Progenitor cell of endocrine pancreas (in vitro differentiated cells): ENCODE data around the gene VPS45. TPM values are rescaled to one million over a fixed set of nuclear protein-coding genes. Genes with fewer than 3 reads are reported as not detected.

ENCODE experiments used
- DNase-seq: peaks from one replicate; pipeline ENCODE4 v3.0.0; 2021; ENCODE audit warnings: low spot score; ENCODE audit not compliant: unreplicated experiment
- H3K27ac Mint-ChIP-seq: 2 replicates; pipeline ENCODE4 v1.8.0; 2021; ENCODE audit warnings: mild to moderate bottlenecking, moderate library complexity, mixed read lengths
- H3K27me3 Mint-ChIP-seq: 2 replicates; pipeline ENCODE4 v1.8.0; 2021; ENCODE audit warnings: mixed read lengths
- H3K36me3 Mint-ChIP-seq: 2 replicates; pipeline ENCODE4 v1.8.0; 2022; ENCODE audit warnings: mixed read lengths; ENCODE audit not compliant: insufficient read depth
- H3K4me1 Mint-ChIP-seq: 2 replicates; pipeline ENCODE4 v1.8.0; 2021; ENCODE audit warnings: low read depth, mixed read lengths
- H3K4me3 Mint-ChIP-seq: 2 replicates; pipeline ENCODE4 v1.8.0; 2021; ENCODE audit warnings: low read depth, mild to moderate bottlenecking, moderate library complexity, mixed read lengths
- H3K9me3 Mint-ChIP-seq: 2 replicates; pipeline ENCODE4 v1.8.0; 2021; ENCODE audit warnings: low read depth, mixed read lengths
- CTCF ChIP-seq: fragments of 200-600 bp; sonication (generic); IDR thresholded peaks from one replicate; pipeline ENCODE4 v1.5.0; 2021; ENCODE audit warnings: antibody characterized with exemption, mild to moderate bottlenecking; ENCODE audit not compliant: unreplicated experiment
- total RNA-seq: library from RNA; stranded (reverse); gene quantifications from 2 replicates; pipeline ENCODE4 v1.2.1, GENCODE V29; 2021

The VPS45 gene
- total RNA-seq, 1 donor from 2014 or later, result 53.0 TPM

DNA sequence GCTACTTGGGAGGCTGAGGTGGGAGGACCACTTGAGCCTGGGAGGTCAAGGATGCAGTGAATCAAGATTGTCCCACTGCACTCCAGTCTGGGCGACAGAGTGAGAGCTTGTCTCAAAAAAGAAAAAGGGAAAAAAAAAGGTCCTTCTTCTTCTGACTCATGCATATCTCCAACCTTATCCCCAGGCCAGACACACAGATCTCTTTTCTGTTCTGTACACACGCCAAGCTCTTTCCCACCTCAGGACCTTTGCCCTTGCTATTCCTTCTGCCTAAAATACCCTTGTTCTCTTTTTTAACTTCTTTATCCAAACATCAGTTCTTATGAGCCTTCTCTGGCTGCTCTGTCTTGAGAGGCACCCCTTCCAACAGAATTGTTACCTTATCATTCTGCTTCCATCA is 104.2 kb downstream of the VPS45 start:
- Mint-ChIP-seq H3K9me3 (no peaks in the 10 kb centered on the region), H3K27me3 (peaks cover 8% of the 10 kb centered on the region), H3K36me3 (no peaks in the 10 kb centered on the region)

DNA sequence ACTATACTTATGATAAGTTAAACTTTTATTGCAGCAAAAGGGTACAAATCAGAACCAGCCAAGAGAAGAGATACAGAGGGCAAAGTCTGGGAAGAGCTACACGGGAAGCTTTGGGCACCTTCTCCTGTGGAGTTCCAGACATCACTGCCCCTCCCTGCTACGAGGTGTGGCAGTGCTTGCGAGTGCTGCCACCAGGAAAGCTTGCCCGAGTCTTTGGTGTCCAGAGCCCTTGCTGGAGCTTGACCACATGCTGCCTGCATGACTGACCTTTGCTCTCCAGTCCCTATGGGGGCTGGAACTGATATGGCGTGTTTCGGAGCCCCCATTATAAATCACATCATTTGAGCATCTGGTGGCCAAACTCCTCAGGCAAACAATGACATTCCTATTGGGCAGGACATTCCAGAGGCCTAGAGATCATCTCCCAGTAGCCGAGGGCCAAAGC is 105.6 kb downstream of the VPS45 start:
- Mint-ChIP-seq H3K36me3 (no peaks in the 10 kb centered on the region), H3K4me3 (no peak overlapping the region), H3K27me3 (peaks cover 8% of the 10 kb centered on the region), H3K4me1 (peaks cover 10% of the 10 kb centered on the region), H3K9me3 (no peaks in the 10 kb centered on the region), H3K27ac (peak overlapping the region; percentile 69)
- no peak for DNase-seq
- no peak for TF ChIP-seq CTCF

More for the DNA sequence above, 104.2 kb downstream of the VPS45 start:
- no peak for TF ChIP-seq CTCF
- H3K4me1 Mint-ChIP-seq, result peaks cover 10% of the 10 kb centered on the region
- no peak overlapping the region for H3K27ac Mint-ChIP-seq
- H3K4me3 Mint-ChIP-seq, result no peak overlapping the region
- no peak for DNase-seq

DNA sequence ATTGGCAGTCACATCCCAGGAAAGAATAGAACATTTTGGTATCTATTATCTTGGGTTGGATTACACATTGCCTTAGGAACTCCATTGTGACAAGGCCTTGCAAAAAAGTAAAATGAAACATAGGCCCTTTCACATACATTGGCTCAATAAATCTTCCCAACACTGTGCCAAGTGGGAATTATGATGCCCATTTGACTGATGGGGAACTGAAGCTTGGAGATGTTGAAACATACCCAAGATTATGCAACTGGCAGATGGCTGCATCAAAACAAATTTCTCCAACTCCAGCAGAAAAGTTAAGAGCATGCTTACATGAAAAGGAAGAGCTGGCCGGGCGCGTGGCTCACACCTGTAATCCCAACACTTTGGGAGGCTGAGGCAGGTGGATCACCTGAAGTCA is 109.0 kb downstream of the VPS45 start:
- no peaks in the 10 kb centered on the region for H3K36me3 Mint-ChIP-seq
- TF ChIP-seq CTCF, result no peak
- H3K27ac Mint-ChIP-seq, result no peak overlapping the region
- no peaks in the 10 kb centered on the region for H3K9me3 Mint-ChIP-seq
- H3K27me3 Mint-ChIP-seq, result no peaks in the 10 kb centered on the region
- no peak overlapping the region for H3K4me3 Mint-ChIP-seq
- no peak for DNase-seq
- H3K4me1 Mint-ChIP-seq, result peaks cover 10% of the 10 kb centered on the region

- no peaks in the 10 kb centered on the region for H3K9me3 Mint-ChIP-seq
- H3K36me3 Mint-ChIP-seq, result no peaks in the 10 kb centered on the region
- H3K27ac Mint-ChIP-seq, result no peak overlapping the region
- no peak for DNase-seq
- H3K4me3 Mint-ChIP-seq, result no peak overlapping the region
- H3K4me1 Mint-ChIP-seq, result peaks cover under 1% of the 10 kb centered on the region
- TF ChIP-seq CTCF, result no peak
- H3K27me3 Mint-ChIP-seq, result no peaks in the 10 kb centered on the region
Measured at GRCh38 chr1:150178548-150178947, 111.0 kb downstream of the VPS45 start.

- DNase-seq, result no peak
- no peaks in the 10 kb centered on the region for H3K9me3 Mint-ChIP-seq
Measured at GRCh38 chr1:150179867-150180266, 112.3 kb downstream of the VPS45 start.

More at GRCh38 chr1:150179867-150180266, 112.3 kb downstream of the VPS45 start:
- Mint-ChIP-seq H3K27ac (no peak overlapping the region), H3K4me1 (no peaks in the 10 kb centered on the region), H3K36me3 (no peaks in the 10 kb centered on the region), H3K4me3 (no peak overlapping the region), H3K27me3 (no peaks in the 10 kb centered on the region)
- TF ChIP-seq CTCF, result no peak
